A549 (cell line): ENCODE results near the gene SCN4B.

ENCODE experiments used
- CEBPB ChIP-seq, 2 experiments: fragments of >200 bp in 1 of 2; sonication (Bioruptor Twin) in 1 of 2; formaldehyde crosslinking in 1 of 2; IDR thresholded peaks; 2 replicates each; pipeline ENCODE4 v1.6.1; 2012 to 2016
- EP300 ChIP-seq, 2 experiments: fragments of >200 bp; sonication (Bioruptor Twin); formaldehyde crosslinking; IDR thresholded peaks; 2 replicates in 1 of 2; 3 replicates in 1 of 2; pipeline ENCODE4 v1.6.1; 2016 to 2017
- ESRRA ChIP-seq: fragments of 150-350 bp; IDR thresholded peaks from 2 replicates; pipeline ENCODE4 v1.6.1; 2014; ENCODE audit warnings: mild to moderate bottlenecking, low read length, borderline replicate concordance
- POLR2A ChIP-seq: IDR thresholded peaks from 2 replicates; pipeline ENCODE4 v1.6.1; 2012; ENCODE audit warnings: mild to moderate bottlenecking, low read length
- RNF2 ChIP-seq: fragments of 200-600 bp; sonication (generic); IDR thresholded peaks from 2 replicates; pipeline ENCODE4 v1.6.1; 2016; ENCODE audit warnings: low read depth, mild to moderate bottlenecking, antibody characterized with exemption, moderate library complexity, borderline replicate concordance
- SMC3 ChIP-seq: fragments of >200 bp; sonication (Bioruptor Twin); formaldehyde crosslinking; IDR thresholded peaks from 3 replicates; pipeline ENCODE4 v1.6.1; 2018; ENCODE audit warnings: inconsistent platforms
- TP53 ChIP-seq: fragments of 250-450 bp; sonication (Bioruptor Pico); IDR thresholded peaks from 2 replicates; pipeline ENCODE4 v1.5.0; 2021; ENCODE audit warnings: mild to moderate bottlenecking, moderate library complexity
- USF2 ChIP-seq: fragments of 450-650 bp; IDR thresholded peaks from 2 replicates; pipeline ENCODE4 v1.6.1; 2014; ENCODE audit warnings: antibody characterized with exemption
- ZC3H11A ChIP-seq: fragments of 450-650 bp; IDR thresholded peaks from 2 replicates; pipeline ENCODE4 v1.6.1; 2014; ENCODE audit warnings: antibody characterized with exemption, mild to moderate bottlenecking
- TF ChIP-seq, protein P1 (sequence below): fragments of >200 bp; sonication (Bioruptor Twin); formaldehyde crosslinking; IDR thresholded peaks from 3 replicates; pipeline ENCODE4 v1.5.1; 2016
- TF ChIP-seq, protein P2 (sequence below): fragments of >200 bp; sonication (Bioruptor Twin); formaldehyde crosslinking; IDR thresholded peaks from 3 replicates; pipeline ENCODE4 v1.6.1; 2016
- TF ChIP-seq, protein P3 (sequence below): fragments of 250-450 bp; sonication (Bioruptor Pico); IDR thresholded peaks from 2 replicates; pipeline ENCODE4 v1.5.0; 2021; ENCODE audit warnings: mild to moderate bottlenecking, moderate library complexity, borderline replicate concordance

DNA sequence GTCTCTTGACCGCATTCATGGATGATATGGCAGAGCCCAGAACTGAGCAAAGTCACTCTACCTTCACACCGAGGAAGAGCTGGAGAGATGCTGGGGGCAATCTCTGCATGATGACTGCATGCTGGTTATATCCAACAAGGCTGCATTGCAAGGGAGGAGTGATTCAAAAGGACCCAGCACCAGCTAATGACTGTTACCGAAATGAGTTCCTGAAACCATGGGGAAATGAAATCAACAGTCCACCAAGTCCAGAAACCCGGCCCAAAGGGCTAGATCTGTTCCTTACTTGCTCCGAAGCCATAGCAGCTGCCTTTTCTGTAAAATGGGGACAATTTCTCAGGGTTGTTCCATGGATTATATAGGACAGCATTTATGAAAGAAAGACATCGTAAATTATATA, 64.7 kb downstream of the SCN4B start:
- TF ChIP-seq EP300 (IDR thresholded peaks at IDR 0.05): no peak
- TF ChIP-seq, protein P1, sequence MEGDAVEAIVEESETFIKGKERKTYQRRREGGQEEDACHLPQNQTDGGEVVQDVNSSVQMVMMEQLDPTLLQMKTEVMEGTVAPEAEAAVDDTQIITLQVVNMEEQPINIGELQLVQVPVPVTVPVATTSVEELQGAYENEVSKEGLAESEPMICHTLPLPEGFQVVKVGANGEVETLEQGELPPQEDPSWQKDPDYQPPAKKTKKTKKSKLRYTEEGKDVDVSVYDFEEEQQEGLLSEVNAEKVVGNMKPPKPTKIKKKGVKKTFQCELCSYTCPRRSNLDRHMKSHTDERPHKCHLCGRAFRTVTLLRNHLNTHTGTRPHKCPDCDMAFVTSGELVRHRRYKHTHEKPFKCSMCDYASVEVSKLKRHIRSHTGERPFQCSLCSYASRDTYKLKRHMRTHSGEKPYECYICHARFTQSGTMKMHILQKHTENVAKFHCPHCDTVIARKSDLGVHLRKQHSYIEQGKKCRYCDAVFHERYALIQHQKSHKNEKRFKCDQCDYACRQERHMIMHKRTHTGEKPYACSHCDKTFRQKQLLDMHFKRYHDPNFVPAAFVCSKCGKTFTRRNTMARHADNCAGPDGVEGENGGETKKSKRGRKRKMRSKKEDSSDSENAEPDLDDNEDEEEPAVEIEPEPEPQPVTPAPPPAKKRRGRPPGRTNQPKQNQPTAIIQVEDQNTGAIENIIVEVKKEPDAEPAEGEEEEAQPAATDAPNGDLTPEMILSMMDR: no peak
- no peak for TF ChIP-seq RNF2
- TF ChIP-seq, protein P2, sequence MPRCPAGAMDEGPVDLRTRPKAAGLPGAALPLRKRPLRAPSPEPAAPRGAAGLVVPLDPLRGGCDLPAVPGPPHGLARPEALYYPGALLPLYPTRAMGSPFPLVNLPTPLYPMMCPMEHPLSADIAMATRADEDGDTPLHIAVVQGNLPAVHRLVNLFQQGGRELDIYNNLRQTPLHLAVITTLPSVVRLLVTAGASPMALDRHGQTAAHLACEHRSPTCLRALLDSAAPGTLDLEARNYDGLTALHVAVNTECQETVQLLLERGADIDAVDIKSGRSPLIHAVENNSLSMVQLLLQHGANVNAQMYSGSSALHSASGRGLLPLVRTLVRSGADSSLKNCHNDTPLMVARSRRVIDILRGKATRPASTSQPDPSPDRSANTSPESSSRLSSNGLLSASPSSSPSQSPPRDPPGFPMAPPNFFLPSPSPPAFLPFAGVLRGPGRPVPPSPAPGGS: no peak
- TF ChIP-seq ESRRA: no peak
- TF ChIP-seq USF2: no peak
- no peak for TF ChIP-seq POLR2A
- no peak for TF ChIP-seq CEBPB (IDR thresholded peaks at IDR 0.05)
- no peak for TF ChIP-seq SMC3
- no peak for TF ChIP-seq TP53 (CRISPR knock-in tag)
- TF ChIP-seq, protein P3, sequence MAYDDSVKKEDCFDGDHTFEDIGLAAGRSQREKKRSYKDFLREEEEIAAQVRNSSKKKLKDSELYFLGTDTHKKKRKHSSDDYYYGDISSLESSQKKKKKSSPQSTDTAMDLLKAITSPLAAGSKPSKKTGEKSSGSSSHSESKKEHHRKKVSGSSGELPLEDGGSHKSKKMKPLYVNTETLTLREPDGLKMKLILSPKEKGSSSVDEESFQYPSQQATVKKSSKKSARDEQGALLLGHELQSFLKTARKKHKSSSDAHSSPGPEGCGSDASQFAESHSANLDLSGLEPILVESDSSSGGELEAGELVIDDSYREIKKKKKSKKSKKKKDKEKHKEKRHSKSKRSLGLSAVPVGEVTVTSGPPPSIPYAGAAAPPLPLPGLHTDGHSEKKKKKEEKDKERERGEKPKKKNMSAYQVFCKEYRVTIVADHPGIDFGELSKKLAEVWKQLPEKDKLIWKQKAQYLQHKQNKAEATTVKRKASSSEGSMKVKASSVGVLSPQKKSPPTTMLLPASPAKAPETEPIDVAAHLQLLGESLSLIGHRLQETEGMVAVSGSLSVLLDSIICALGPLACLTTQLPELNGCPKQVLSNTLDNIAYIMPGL: no peak
- TF ChIP-seq ZC3H11A: no peak
